Stimulated activated CD8-positive, alpha-beta memory T cell treated with anti-CD3 and anti-CD28 coated beads, Interleukin-12 subunit alpha, Interleukin-12 subunit beta, amount 100 ng/mL, for 24 hours (primary cell): Measurements from ENCODE around the gene GARNL3.

ENCODE experiments used
- DNase-seq: peaks from one replicate; pipeline ENCODE4 v3.0.0-alpha.2; 2020; ENCODE audit errors: extremely low read depth

Gene GARNL3

GRCh38 chr9:127405344-127406125 lies 141.0 kb downstream of the GARNL3 start:
- no peak for DNase-seq

DNA sequence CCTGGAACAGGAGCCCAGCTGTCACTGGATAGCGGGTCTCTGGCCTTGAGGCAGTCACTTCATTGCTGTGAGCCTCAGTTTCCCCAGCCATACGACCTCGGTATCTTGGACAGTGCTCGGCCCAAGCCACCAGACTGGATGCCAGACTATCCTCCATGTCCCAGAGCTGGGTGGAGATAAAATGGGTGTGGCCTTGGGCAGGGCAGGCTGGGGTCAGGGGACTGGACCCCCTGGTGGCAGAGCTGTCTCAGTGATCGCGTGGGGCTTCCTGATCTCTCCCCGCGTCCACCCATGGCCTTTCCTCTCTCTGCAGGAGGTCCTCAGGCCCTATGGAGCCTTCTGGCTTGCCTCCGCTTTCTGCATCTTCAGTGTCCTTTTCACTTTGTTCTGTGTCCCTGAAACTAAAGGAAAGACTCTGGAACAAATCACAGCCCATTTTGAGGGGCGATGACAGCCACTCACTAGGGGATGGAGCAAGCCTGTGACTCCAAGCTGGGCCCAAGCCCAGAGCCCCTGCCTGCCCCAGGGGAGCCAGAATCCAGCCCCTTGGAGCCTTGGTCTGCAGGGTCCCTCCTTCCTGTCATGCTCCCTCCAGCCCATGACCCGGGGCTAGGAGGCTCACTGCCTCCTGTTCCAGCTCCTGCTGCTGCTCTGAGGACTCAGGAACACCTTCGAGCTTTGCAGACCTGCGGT lies 142.4 kb downstream of the GARNL3 start:
- DNase-seq = no peak

- DNase-seq = no peak
These were observed 142.9 kb downstream of the GARNL3 start for GRCh38 chr9:127407492-127407843.

DNA sequence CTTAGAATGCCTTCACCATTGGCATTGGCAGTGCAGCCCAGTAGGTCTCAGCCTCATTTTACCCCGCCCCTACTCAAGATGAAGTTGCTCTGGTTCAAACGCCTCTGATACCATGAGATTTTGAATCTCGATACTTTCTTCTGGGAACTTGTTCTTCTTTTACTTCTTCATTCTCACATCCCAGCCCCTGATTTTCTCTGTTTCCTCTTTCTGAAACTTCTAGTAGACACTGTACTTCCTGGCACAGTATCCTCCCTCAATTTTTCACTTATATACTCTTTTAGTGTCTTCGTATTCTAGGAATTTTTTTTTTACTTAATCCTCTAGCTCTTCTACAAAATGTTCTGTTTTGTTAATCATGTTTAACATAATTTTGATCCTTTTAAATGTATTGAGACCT lies 146.5 kb downstream of the GARNL3 start:
- DNase-seq = no peak

DNA sequence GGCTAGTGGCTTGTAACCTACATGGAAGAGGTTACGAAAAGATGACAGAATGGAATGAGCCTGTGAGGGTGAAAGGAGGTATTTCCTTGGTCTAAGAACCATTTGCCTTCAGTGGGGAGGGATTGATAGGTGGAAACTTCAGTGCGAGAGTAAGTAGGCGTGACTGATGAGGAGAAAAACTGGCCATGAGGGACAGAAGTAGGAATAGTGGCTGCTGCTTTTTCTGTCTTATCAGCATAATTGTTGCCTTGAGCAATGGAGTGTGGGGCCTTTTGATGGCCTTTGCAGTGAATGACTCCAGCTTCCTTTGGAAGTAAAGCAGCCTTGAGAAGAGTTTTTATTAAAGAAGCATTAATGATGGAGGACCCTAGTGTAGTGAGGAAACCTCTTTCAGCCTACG lies 150.6 kb downstream of the GARNL3 start:
- DNase-seq = no peak

GRCh38 chr9:127415657-127416056 lies 151.1 kb downstream of the GARNL3 start:
- DNase-seq = no peak

DNA sequence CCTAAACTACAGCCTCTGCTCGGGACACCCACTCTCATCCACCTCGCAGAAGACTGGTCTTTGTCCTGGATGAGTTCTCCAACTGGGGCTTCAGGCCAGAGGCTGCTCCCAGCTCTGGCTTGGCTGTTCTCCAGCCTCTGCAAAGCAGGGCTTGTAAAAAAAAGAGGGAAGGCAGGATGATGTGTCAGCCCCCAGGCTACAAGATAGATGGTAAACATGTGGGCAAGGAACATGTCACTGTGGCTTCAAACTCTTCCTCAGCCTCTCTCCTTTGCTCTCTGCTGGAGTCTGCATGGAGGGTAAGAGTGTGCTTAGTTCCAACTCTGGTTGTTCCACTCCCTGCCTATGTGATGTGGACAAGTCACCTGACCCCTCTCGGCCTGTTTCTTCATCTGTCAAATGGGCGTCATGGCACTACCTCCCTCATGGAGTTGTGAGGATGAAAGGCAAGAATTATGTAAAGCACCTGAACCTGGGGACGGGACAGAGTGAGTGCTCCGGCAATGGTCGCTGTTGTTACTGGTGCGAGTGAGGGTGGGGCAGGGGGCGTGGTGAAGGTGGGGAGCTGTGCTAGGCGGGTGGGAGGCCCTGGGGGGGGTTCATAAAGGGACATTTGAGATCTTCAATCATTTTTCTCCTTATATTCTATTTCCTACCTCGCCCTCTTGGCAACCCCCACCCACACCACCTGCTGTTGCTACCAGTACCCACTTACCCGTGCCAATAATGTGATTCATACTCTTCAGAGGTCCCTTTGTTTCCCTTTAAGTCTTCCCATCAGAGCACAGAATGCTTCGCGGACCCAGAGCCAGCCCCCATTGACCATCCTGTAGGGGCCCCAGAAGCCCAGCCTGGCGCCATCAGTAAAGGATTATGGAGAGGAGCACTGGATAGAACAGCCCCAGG lies 152.8 kb downstream of the GARNL3 start:
- DNase-seq = no peak

DNA sequence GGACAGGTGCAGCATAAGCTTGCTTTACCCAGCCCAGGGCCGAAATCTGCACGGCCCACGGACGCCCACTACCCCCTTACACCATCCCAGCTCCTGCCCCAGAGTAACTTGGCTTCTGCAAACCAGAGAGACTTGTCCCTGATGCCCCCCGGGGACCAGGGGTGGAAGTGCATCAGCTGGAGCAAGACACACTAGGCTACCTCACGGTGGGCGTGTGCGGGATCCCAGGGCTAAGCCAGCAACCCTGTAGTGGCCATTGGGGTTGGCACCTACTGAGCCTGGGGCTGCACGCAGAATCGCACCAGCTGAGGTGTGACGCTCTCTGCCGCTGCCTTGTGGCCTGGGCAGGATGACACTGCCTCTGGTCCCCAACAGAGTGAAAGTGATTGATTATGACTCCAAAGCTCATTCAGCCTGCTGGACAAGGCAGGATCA lies 153.5 kb downstream of the GARNL3 start:
- no peak for DNase-seq

DNA sequence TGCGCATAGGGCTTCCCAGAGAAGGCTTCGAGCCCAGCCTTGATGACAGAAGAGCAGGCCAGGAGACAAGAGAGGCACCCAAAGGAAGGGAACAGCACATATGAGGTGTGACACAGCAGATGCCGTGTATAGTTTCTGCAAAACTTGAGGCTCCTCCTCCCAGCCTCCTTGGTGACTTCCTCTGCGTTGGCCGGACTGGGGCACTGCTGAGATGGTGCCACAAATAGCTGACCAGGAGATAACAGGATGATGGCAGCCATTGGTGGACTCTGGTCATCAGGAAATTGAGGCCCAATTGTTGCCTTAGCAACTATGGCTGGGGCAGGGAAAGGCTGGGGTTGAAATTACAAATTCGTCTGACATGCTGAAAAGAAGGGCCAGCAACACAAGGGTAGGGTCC lies 154.8 kb downstream of the GARNL3 start:
- no peak for DNase-seq

- no peak for DNase-seq
These were observed 156.5 kb downstream of the GARNL3 start for GRCh38 chr9:127421057-127421456.

- no peak for DNase-seq
These were observed 157.7 kb downstream of the GARNL3 start for GRCh38 chr9:127422133-127422782.

- DNase-seq = no peak
These were observed 158.2 kb downstream of the GARNL3 start for GRCh38 chr9:127422787-127423186.

DNA sequence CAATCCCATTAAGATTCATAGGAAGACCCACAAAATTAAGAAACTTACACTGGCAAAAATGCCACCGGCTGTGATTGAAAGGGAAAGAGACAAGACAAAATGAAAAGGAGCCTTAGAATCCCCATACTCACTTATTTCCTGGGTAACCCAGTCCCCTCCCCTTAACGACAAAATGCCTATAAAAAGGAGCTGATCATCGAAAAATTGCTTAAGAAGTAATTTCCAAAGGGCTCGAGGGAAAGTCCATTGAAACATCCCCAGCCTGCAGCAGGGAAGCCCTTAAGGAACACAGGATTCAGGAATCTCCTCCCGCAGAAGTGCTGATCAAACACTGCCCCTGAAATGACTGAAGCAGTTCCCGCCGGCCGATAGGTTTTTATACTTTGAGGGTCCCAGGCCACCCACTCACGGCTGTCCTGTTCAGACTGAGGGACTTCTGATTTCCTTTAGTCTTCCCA lies 158.9 kb downstream of the GARNL3 start:
- DNase-seq = no peak

DNA sequence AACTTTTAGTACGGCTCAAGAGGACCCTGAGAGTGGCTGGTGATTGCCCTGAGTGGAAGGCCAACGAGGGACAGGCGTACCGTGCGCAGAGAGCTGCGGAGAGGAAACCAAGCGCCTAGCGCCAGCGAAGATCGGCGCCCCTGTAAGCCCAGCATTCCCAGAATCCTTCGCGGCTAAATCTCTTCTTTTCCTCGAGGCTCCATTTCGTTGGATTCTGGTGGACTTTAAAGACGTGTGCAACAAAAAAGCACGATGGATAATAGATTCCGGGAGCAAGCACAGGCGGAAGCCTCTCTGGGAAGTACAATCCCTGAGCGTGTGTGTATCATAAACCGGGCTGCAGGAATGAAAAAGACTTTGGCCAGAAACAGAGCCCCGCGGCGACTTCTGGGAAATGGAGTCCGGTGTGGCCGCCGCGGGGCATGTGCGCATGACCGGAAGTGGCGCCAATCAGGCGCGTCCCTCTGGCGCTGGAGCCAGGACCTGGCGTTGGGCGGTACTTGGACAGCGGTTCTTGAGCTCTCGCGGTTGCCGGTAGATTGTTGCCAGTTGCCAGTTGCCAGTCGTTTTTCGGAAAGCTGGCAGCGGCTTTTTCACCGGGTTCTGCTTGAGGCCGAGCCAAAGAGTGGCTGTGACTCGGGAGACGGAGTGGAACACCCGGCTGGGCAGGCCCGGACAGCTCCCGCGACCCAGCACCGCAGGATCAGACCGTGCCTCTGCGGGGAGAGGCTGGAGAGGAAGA lies 159.5 kb downstream of the GARNL3 start, which contains the start of gene ZNF79:
Gene ZNF79 (plus strand): TSS at position 449 of the 742 bp plus-strand sequence. CDS start 406 bp downstream, outside the sequence.
- peak; percentile 82 for DNase-seq

- DNase-seq = no peak
These were observed 160.1 kb downstream of the GARNL3 start for GRCh38 chr9:127424676-127424999.

GRCh38 chr9:127426756-127427155 lies 162.2 kb downstream of the GARNL3 start:
- no peak for DNase-seq

GRCh38 chr9:127428348-127428747 lies 163.8 kb downstream of the GARNL3 start:
- no peak for DNase-seq

DNA sequence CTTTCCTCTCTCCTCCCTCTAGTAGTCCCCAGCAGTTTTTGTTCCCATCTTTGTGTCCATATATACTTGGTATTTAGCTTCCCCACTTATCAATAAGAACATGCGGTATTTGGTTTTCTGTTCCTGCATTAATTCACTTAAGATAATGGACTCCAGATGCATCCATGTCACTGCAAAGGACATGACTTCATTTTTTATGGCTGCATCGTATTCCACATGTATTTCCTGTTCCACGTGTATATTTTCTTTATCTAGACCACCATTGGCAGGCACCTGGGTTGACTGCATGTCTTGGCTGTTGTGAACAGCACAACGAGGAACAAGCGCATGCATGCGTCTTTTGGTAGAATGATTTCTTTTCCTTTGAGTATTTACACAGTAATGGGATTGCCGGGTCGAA lies 165.8 kb downstream of the GARNL3 start:
- no peak for DNase-seq

- no peak for DNase-seq
These were observed 173.1 kb downstream of the GARNL3 start for GRCh38 chr9:127437497-127438264.

- no peak for DNase-seq
These were observed 173.8 kb downstream of the GARNL3 start for GRCh38 chr9:127438394-127438793.
